ENCODE results near the gene ELMOD2.

DNA sequence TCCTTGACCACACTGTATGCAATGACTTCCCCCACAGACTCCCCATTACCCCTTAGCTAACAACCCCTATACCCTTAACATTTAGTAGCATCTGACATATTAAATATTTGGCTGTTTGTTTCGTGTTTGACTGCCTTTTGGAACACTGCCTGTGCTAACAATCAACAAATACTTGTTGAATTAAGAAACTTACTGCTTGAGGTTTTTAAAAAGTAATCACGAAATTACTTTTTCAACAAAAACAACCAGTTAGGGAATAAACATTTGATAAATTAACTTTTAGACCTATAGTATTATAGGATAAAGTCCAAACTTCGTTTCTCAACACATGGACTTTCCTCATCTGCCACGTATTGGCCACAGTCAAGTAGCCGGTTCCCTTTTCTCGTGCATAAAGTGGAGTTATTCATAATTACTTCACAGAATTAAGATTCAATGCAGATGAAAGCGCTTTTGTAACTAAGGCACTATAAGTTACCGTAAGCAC is 555 bp upstream of the ELMOD2 start:
- no peak for TF ChIP-seq EP300 (conservative IDR thresholded peaks at IDR 0.05; ENCODE audit: poor library complexity, severe bottlenecking)
- TF ChIP-seq, protein P1, sequence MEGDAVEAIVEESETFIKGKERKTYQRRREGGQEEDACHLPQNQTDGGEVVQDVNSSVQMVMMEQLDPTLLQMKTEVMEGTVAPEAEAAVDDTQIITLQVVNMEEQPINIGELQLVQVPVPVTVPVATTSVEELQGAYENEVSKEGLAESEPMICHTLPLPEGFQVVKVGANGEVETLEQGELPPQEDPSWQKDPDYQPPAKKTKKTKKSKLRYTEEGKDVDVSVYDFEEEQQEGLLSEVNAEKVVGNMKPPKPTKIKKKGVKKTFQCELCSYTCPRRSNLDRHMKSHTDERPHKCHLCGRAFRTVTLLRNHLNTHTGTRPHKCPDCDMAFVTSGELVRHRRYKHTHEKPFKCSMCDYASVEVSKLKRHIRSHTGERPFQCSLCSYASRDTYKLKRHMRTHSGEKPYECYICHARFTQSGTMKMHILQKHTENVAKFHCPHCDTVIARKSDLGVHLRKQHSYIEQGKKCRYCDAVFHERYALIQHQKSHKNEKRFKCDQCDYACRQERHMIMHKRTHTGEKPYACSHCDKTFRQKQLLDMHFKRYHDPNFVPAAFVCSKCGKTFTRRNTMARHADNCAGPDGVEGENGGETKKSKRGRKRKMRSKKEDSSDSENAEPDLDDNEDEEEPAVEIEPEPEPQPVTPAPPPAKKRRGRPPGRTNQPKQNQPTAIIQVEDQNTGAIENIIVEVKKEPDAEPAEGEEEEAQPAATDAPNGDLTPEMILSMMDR (IDR thresholded peaks at IDR 0.05; ENCODE audit: poor library complexity, severe bottlenecking) = no peak
- TF ChIP-seq POLR2AphosphoS5 (IDR thresholded peaks at IDR 0.05) = no peak
- TF ChIP-seq TAF1 (IDR thresholded peaks at IDR 0.05; ENCODE audit: low read depth) = no peak

Data from neural cell (in vitro differentiated cells).